Kidney capillary endothelial cell (primary cell): ENCODE measurements around the gene S100A13.
A peak's percentile ranks its signal among the peaks of the same experiment; 100 is the strongest.

Source experiments
- DNase-seq: peaks from one replicate; pipeline ENCODE4 v3.0.0-alpha.2; 2018; ENCODE audit warnings: low spot score

The S100A13 gene

DNA sequence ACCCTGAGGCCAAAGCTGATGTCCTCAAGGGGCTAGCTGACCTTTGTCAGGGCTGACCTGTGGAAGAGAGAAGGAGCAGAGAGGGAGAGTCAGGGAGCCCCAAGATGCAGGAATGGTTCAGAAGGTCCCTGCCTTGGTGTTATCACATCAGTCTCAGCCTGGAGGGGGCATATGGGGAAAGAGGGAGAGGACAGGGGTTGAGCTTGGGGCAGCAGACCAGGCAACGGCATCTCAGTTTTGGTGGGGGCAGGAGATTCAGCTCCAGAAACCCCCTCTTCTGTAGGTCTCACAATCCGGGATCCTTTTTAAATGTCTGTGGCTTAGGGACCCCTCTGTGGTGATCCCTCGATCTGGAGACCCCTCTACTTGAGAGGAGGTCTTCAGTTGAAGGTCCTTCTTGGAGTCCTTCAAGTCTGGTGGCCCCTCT, 815 bp downstream of the S100A13 start:
- DNase-seq: no peak

DNA sequence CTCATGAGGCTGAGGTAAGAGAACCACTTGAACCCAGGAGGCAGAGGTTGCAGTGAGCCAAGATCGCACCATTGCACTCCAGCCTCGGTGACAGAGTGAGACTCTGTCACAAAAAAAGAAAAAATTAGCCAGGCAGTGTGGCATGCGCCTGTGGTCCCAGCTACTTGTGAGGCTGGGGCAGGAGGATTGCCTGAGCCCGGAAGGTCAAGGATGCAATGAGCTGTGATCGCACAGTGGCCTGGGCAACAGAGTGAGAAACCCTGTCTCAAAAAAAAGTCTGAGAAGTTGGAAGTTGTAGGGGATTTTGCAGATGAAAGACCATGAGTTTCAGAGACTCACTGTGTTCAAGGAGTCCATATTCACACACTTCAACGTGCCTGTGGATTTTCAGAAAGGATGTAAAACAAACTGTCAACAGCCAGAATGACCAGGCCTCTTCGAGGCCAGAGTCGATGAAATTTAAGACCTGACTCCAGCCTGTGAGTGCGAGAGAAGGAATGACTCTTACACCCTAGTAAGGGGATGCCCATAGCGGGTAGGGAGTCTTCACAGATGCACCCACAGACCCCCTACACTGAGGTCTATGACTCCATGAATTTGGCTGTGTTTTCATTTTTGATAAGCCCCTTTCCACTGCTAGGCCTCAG, 2.2 kb downstream of the S100A13 start:
- DNase-seq: no peak

DNA sequence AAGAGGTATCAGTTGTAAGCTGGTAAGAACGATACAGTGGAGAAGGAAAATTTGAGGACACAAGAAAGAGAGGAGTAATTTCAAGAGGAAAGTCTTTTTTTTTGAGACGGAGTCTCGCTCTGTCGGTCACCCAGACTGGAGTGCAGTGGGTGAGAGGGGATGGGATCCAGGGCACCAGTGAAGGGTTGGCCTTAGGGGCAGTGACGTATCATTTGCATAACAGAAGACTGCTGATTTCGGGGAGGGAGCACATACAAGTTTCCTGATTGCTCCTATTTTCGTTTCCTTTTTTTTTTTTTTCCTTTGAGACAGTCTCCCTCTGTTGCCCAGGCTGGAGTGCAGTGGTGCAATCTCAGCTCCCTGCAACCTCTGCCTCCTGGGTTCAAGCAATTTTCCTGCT, 4.2 kb downstream of the S100A13 start:
- DNase-seq: no peak

DNA sequence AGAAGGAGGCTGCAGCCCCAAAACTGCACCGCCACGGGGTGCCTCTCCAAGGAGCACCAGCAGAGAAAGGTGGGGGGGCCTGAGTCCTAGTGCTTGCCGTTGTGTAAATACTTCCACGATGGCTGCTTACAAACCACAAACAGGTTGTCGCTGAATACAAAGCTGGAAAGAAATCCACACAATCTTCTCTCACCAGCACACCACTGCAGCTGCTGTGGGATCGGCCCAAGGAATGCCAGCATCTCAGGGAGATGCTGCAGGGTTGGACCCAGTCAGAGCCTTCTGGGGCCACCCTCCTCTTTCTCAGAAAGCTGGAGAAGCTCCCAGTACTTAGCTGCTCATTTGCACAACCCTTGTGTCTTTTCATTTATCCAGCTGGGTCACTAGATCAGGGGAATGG, 8.1 kb downstream of the S100A13 start:
- DNase-seq: no peak

DNA sequence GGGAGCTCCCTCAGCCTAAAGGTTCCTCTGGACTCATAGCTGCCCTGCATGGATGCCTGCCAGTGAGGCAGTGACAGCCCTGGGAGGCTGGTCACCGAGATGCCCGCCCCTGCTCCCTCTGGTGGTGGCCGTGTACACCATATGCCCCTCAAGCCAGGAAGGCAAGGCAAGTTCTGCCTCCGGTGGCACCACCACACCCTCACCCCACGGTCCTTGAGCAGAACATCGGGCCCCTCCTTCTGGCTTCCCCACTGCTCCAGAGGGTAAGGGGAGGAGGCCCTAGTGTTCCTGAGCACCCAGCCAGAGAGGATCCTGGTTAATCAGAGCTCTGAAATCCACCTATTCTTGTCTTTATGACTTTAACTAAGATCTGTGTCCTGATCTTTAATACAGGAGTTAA, 9.6 kb downstream of the S100A13 start:
- DNase-seq: peak; percentile 80

DNA sequence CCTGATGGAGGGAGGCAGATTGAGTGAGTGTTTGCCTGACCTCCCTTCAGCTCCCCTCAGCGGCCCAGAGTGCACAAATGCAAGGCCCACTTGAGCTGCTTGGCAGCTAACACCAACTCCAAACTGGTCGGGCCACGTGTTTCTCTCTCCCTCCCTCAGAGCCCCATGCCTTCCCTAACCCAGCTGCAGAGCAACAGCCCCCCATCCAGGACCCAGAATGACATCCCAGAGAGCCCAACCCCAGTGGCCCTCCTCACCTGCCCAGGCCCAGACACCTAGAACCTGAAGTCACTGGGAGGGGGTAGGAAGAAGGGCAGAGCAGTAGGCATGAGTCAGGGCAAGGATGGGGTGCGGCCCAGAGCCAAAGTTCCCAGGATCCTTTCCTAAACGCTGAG, 10.4 kb downstream of the S100A13 start:
- DNase-seq: no peak

DNA sequence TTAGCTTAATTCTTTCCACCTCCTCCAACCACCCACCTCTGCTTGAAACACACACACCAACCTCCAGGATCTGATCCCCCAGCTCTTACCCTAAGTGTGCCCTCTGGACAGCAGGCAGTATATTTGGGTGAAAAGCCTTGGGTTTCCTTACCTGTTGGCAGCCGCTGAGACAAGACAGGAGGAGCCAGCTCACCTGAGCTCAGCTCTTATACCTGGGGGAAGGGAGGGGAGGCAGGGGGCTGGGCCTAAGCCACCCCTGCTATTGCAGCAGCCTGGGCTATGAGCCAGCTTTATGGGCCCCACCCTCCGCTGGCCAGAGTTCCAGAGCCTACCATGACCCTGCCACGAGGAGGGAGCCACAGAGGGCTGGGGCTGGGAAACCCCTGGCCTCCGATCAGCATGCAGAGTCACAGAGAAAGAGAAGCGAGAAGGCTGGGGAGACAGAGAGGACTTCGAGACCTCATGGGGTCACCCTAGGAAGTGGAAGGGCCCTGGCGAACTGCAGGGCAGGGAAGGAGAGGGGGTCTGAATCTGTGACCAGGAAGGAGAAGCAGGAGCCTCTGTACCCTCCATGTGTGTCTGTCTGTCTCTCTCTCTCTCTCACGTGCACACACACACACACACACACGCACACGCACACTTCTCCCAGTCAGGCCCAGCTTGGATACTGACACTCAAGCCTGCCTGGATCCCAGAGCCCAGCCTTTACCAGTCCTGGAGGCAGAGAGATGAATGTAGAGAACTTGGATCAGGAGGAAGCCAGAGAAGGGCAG, 11.0 kb downstream of the S100A13 start, which contains the start of gene S100A14:
TSS of gene S100A14 (minus strand) at position 182 of the 773 bp plus-strand sequence. CDS start 467 bp downstream, outside the sequence.
- no peak for DNase-seq

DNA sequence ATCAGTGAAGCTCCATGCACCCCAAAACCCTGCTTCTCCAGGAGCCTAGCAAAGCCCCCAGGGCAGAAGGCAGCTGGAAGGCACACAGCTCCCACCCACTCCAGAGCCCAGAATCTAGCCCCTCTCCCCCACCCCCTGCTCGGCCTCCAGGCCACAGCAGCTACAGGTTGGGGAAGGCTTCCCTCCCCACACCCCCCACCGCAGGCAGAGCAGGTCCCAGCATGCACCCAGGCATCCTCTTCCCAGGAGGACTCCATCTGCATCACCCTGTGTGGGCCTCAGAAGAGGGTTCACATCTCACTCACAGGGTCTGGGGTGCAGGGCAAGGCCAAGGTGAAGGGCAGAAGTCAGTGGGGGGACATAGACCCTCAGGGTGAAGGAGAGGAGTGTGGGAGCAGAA, 11.9 kb downstream of the S100A13 start:
- DNase-seq: no peak

DNA sequence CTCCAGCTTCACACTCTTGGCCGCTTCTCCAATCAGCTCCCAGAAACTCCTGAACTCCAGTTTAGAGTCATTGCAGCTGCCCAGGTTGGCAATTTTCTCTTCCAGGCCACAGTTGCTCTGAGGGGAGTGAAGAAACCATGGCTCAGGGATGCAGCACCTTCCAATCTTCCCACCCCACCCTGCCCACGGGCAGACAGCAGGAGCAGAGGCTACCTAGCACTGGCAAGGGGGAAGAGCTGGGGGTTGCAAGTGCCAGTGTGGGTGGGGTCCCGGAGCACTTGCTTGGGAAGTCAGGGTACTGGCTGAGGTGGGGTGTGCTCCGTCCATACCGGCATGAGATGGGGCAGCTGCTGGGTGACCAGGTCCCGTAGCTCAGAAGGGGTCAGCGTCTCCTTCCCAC, 12.4 kb downstream of the S100A13 start:
- DNase-seq: no peak

DNA sequence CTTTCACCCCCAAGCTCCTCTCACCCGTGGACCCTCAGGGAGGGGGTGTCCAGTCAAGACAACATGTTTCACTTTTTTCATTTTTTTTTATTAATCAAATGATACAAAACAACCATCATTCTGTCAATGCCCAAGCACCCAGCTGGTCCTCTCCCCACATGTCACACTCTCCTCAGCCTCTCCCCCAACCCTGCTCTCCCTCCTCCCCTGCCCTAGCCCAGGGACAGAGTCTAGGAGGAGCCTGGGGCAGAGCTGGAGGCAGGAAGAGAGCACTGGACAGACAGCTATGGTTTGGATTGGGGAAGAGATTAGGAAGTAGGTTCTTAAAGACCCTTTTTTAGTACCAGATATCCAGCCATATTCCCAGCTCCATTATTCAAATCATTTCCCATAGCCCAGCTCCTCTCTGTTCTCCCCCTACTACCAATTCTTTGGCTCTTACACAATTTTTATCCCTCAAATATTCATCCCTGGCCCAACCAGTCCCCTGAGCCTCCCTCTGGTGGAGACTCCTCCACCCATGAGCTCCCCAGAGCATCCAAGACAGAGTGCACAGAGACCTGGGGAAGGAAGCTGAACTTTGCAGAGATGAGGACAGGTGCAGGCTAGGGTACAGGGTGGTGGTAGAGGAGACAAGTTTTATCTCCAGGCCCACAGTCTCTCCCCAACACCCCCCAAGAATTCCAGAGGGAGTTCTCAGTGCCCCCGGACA, 13.0 kb downstream of the S100A13 start:
- no peak for DNase-seq

DNA sequence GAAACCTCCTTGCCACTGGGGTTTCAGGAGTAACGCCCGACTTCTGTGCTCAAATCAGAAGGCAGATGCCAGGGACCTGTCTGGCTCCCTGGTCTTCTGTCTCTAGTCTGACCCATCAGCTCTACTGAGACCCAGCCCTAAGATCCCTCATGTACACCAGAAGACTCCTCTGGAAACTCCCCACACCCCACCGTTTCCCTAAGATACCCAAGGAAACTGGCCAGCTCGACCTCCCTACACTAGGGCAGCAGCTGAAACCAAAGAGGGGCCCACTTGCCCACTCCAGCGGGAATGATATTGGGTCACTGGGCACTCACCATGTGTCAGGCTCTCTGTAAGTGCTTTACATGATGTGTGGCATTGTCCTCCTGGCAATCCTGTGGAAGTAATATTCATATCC, 13.9 kb downstream of the S100A13 start:
- no peak for DNase-seq

DNA sequence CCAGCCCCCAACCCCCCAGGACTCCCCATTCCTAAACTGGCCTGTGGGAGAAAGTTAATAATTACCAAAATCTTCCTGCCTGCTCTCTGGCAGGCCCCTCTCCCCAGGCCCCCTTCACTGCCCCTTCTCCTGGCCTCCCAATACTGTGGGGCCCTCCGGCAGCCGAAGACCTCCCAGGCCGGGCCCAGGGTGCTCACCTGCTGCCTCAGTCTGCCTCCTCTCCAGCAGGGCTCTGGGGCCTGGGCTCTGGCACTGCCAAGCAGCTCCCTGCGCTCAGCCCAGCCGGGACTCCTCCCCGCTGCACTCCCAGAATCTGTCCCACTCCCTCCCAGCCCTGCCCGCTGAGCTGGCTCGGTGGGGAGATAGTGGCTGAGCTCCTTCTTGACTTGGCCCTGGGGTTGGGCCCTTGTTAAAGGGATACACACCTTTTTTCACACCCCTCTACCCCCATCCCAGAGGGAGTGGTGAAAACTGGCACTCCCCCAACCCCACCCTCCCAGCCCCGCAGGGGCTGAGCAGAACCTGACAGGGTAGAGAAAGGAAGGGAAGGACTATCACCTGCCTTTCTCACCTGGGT, 14.5 kb downstream of the S100A13 start, which contains the start of gene S100A16:
TSS of gene S100A16 (minus strand) at position 383 of the 577 bp plus-strand sequence. CDS start 4,986 bp downstream, outside the sequence.
- no peak for DNase-seq

DNA sequence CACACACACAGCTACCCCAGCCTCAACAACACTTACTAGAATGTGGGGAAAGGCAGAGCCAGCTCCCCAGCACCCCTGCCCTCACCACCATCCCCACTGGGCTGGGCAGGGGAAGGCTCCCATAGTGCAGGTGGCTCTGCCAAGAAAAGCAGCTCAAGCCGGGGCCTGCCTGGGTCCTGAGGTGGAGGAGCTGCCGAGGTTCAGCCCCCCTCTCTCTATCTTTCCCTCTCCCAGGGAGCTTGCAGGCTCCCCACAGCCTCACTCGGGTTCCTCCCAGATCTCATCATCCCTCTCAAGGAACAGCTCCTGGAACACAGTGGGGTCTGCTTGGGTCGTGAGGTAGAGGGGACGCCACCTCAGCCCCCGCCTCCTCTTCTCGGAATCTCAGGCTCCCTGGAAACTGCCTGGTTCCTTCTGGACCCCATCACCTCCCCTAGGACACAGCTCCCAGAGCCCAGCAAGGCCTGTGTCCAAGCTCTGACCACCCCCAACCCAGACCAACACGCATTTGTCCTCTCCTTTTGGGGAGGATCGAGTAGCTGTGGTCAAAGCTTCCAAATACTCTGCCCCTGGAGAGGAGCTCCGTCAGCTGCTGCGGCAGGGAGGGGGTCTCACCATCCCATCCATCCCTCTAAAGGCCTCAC, 15.1 kb downstream of the S100A13 start:
- DNase-seq: no peak

DNA sequence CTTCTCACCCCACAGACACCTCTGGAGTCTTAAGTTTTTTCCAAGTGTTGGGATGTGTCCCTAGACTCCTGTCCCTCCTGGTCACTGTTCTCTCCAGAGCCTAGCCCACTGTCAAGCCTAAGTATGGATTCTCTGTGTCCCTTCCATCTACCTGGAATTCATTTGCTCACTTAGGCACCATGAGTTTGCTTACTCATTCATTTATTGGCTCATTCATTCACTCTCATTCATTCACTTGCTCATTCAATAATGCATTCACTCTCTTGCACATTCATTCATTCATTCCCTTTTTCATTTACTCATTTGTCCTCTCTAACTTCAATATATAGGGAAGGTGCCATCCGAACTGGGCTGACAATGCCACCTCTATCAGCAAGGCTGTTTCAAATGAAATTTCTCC, 15.9 kb downstream of the S100A13 start:
- DNase-seq: no peak

DNA sequence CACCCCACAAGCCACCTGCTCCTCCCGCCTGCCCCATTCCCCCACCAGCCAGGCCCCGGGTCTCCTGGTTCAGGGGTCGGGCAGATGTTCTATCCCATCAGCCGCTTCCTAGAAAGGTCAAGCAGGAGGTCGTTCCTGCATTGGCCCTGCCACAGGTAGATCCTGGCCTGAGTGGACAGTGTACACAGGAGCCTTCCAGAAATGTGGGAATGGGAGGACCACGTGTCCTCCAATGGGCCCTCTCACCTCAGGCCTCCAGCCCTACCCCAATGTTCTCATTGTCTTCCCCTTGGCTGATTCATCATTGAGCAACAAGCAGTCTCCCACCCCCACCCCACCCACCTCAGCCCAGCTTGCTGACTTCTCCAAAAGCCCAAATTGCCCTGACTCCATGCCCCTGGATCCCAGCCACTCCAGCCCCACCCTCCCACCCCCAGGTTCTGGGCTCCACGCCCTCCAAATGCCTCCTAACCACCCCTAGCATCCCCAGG, 16.4 kb downstream of the S100A13 start:
- DNase-seq: no peak

DNA sequence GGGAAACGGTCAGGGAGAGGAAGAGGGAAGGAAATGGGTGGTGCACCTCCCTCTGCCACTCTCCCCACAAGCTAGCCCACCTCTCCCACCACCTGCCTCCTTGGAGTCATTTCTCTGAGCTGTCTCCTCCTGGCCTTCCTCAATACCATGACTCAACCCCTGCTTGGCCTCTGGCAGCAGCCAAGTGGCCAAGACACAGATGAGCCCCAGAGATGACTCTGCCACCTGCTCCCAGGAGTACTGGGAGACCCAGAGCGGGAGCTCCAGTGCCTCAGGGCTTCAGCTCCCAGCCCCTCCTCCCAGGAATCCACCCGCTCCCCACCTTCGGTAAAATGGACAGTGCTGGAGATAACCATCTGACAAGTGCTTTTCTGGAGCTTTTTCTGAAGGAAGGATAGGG, 17.0 kb downstream of the S100A13 start:
- peak; percentile 51 for DNase-seq

DNA sequence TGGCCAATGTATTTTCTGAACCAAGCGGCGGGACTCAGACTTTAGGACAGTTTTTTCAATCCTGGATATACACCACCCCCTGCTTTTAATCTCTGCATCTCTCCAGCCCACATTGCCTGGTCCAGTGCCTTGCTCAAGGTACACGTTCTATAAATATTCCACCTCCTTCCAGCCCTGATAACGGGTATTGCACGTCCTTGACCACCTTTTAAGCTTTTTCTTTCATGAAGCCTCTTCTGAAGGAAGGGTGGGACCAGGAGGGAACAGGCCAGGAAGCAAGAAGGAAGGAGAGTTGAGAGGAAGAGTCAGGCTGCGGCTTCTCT, 17.8 kb downstream of the S100A13 start:
- no peak for DNase-seq

DNA sequence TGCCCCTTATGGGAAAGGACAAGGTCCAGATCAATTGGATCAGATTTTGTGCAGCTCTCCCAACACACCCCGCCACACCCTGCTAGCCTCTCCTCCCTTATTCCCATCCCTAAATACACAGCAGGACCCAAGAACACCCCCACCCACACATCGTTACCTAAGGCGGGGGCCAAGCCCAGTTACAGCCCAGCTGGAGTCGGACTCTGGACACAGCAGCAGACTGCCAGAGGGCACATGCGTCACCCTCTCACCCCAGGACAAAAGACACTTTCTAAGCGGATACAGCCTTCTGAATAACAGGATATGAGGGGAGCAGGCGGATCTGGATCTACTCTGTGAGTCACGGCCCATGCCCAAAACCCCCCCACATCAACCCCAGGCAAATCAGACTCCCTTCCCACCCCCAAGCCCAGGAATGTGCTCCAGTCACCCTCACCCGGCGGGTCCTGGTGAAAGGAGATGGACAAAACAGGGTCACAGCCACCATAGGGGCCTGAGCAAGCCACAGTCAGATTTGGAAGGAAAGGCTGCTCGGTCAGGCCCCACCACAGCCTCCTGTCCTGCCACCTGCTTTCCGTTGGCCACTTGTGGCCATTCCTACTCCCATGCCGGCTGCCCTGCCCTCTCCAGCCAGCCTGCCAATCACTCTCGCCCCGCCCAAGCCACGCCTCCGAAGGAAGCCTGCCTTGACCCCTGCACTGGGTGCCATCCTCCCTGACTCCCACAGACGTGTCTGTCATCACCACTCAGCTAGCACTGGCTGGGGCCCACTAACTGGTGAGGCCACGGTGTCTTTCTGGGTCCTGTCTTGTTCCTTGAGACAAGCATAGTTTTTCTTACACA, 18.3 kb downstream of the S100A13 start:
- peak; percentile 98 for DNase-seq

DNA sequence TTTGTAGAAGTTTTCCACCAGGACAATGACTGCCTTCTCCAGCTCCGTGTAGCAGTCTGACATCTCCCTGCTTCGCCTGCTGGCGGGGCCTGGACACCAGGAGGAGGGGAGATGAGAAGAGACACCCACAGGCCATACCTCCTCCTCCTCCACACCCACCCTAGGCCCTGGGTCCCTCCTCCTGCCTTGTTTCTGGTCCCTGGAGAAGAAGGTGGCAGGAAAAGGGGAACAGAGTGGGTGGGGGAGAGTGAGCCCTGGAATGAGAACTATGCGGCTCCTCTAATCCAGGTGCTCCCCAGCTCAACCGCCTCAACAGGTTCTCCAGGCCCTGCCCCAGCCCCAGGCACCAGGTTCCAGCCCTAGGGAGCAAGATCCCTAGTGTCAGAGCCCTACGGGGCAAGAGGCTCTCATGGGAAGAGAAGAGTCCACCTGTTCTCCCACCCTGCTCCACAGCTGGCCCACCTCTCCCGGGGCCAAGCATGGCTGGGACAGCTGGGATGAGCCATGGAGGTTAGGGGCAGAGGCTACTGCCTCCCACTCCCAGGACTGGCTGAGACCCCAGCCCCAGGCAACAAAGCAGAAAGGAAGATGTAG, 19.1 kb downstream of the S100A13 start:
- DNase-seq: peak; percentile 40

DNA sequence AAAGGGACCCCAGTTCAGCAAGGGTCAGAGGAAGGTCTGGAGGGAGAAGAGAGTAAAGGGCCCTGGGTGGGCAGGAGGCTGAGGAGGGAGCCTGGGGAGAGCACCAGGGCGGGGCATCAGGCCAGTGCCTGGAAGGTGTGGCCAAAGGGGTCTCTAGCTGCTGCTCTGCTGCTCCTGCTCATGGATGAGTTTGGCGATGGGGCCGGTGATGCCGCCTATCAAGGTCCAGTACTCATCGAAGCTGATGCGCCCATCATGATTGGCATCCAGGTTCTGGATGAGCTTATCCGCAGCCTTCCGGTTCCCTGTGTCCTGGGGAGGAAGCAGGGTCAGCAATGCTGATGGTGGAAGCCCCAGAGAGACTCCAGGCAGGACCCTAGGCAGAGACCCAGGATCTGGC, 19.9 kb downstream of the S100A13 start:
- DNase-seq: no peak

DNA sequence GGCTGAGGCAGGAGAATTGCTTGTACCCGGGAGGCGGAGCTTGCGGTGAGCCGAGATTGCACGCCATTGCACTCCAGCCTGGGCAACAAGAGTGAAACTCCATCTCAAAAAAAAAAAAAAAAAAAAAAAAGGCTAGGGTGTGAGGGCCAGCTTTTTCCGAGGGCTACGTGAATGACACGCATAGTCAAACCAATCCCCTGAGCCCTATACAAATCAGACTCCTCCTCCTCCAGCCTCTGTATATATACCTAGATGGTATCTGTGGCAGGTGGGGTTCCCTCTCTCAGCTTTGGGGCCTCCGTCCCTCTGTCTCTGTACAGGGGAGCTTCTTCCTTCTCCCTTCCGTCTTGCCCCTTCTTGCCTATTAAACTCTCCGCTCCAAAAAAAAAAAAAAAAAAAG, 21.1 kb downstream of the S100A13 start:
- no peak for DNase-seq
